Left ventricle myocardium inferior (tissue), 1 donor: ENCODE data around the gene DNA2. TPM values are rescaled to one million over a fixed set of nuclear protein-coding genes. Genes with fewer than 3 reads are reported as not detected.

Source experiments
- DNase-seq: peaks from one replicate; pipeline ENCODE4 v3.0.0-alpha.2; 2020
- H3K27ac ChIP-seq: fragments of 200-600 bp; replicated peaks from 2 replicates; pipeline ENCODE4 v1.8.0; 2021
- H3K27me3 ChIP-seq: fragments of 200-600 bp; 2 replicates; pipeline ENCODE4 v1.8.0; 2021; ENCODE audit warnings: low read depth
- H3K36me3 ChIP-seq: fragments of 200-600 bp; 2 replicates; pipeline ENCODE4 v1.8.0; 2021
- H3K4me1 ChIP-seq: fragments of 200-600 bp; 2 replicates; pipeline ENCODE4 v1.8.0; 2021
- H3K4me3 ChIP-seq: fragments of 200-600 bp; 2 replicates; pipeline ENCODE4 v1.8.0; 2021; ENCODE audit warnings: mild to moderate bottlenecking, moderate library complexity
- H3K9me3 ChIP-seq: fragments of 200-600 bp; replicated peaks from 2 replicates; pipeline ENCODE4 v1.8.0; 2021
- intact Hi-C: fragments of 100-400 bp; cut with micrococcal nuclease; formaldehyde crosslinking; loops from one replicate; pipeline ENCODE4 v1.11.0; 2022
- total RNA-seq: library from RNA; stranded (reverse); fragmentation: NEBNext Ultra II Directional; extraction: Animal tissue kit (Norgen Biotek cat#: 25700); gene quantifications from one replicate; pipeline ENCODE4 v1.2.1, GENCODE V29; 2021
- TF ChIP-seq, protein P1 (sequence below): fragments of 200-600 bp; IDR thresholded peaks from 2 replicates; pipeline ENCODE4 v1.8.0; 2021; ENCODE audit warnings: antibody characterized with exemption, mild to moderate bottlenecking, borderline replicate concordance
- donor health status: DM: no; HTN: yes; CAD: no; lungs with severe emphysema.

DNA2 gene
- total RNA-seq, 1 donor from 2014 or later: 2.1 TPM

DNA sequence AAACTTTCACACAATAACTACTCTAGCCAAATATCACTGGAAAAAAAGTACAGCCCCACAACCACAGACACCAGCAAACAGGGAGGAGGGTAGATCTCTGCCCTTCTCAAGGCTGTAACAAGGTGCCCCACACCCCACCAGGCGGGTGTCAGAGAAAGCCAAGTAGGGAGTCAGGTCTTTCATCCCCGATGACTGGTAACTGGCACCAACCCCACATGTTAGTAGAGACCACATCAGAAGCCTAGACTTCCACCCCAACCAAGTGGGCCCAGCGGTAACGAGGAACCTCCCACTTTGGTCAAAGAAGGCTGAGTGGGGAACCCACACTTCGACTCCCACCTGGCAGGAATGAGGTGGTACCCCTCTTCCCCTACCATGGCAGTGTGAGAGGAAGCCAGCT lies 48.3 kb downstream of the DNA2 start:
- Histone ChIP-seq H3K27ac (no peak overlapping the region), H3K4me1 (no peaks in the 10 kb centered on the region), H3K4me3 (no peak overlapping the region), H3K36me3 (peaks cover 11% of the 10 kb centered on the region), H3K27me3 (no peaks in the 10 kb centered on the region), H3K9me3 (no peaks in the 10 kb centered on the region)
- DNase-seq: no peak
- intact Hi-C loops: no loop called here
- TF ChIP-seq, protein P1, sequence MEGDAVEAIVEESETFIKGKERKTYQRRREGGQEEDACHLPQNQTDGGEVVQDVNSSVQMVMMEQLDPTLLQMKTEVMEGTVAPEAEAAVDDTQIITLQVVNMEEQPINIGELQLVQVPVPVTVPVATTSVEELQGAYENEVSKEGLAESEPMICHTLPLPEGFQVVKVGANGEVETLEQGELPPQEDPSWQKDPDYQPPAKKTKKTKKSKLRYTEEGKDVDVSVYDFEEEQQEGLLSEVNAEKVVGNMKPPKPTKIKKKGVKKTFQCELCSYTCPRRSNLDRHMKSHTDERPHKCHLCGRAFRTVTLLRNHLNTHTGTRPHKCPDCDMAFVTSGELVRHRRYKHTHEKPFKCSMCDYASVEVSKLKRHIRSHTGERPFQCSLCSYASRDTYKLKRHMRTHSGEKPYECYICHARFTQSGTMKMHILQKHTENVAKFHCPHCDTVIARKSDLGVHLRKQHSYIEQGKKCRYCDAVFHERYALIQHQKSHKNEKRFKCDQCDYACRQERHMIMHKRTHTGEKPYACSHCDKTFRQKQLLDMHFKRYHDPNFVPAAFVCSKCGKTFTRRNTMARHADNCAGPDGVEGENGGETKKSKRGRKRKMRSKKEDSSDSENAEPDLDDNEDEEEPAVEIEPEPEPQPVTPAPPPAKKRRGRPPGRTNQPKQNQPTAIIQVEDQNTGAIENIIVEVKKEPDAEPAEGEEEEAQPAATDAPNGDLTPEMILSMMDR: no peak

DNA sequence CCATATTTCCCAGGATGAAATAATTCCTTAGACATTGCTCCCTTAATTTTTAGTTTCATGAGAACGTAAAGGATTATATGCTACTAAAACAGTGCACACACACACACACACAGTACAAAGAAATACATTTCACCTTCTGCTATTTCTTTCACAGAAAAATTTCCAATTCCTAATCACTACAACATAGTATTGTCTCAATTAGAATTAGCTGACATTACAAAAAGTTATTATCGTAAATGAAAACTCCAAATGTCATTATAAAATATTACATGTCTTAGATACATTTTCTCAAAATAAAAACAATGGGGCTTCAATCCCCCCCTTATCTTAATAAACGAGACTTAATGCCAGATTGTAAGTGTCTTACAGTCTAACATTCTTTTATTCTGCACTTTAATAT lies 52.4 kb downstream of the DNA2 start:
- no peaks in the 10 kb centered on the region for H3K27me3 ChIP-seq
- intact Hi-C loops: no loop called here
- no peak overlapping the region for H3K4me3 ChIP-seq
- TF ChIP-seq, protein P1: no peak
- DNase-seq: no peak
- H3K36me3 ChIP-seq: peaks cover 8% of the 10 kb centered on the region
- H3K9me3 ChIP-seq: no peaks in the 10 kb centered on the region
- H3K4me1 ChIP-seq: no peaks in the 10 kb centered on the region
- H3K27ac ChIP-seq: no peak overlapping the region

DNA sequence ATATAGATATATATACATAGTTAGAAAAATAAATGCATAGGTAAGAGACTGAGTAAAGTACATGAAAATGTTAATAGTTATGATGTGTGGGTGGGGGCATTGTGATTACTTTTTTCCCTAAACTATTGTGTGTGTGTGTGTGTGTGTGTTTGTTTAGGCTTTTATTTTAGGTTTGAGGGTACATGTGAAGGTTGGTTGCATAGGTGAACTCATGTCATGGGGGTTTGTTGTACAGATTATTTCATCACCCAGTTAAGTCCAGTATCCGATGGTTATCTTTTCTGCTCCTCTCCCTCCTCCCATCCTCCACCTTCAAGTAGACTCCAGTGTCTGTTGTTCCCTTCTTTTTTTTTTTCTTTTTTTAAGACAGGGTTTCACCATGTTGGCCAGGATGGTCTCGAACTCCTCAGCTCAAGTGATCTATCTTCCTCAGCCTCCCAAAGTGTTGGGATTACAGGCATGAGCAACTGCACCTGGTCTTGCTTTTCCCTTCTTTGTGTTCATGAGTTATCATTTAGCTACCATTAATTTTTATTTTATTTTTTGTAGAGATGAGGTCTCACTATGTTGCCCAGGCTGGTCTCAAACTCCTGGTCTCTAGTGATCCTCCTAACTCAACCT lies 62.8 kb downstream of the DNA2 start:
- no peak overlapping the region for H3K27ac ChIP-seq
- H3K9me3 ChIP-seq: no peaks in the 10 kb centered on the region
- H3K4me1 ChIP-seq: peaks cover 24% of the 10 kb centered on the region
- TF ChIP-seq, protein P1: no peak
- intact Hi-C loops: no loop called here
- no peak overlapping the region for H3K4me3 ChIP-seq
- no peaks in the 10 kb centered on the region for H3K27me3 ChIP-seq
- H3K36me3 ChIP-seq: no peaks in the 10 kb centered on the region
- no peak for DNase-seq

DNA sequence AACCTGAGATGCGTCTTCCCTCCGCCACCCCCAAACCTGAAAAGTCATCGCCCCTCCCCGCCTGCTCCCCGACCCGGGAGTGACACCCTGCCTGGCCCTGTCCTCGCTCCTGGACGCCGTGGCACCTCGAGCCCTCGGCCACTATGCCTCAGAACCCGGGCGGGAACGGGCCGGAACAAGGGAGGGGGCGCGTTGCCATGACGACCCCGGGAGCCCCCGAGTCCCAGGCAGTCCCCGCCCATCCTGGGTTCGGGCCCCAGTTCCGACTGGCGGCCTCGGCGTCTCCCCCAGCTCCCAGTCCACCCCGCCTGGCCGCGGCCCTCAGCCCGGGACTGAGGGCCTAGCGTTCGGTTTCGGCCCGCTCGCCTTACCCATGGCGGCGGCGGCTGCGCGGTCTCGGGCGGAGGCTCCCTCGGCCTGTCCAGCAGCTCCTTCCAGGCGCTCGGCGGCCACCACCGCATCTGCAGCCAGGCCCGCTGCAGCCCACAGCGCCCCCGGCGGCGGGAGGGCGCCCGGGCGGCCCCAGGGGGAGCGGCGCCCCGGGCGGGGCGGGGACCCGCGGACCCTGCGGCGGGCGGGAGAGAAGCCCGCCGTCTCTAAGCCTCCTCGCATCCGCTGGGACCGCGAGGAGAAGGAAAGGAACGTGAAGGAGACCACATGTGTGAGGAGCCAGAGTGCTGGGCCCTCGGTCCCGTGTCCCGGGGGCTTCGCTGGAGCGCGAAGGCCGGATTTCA lies 64.8 kb downstream of the DNA2 start, which contains the start of gene RUFY2:
Gene RUFY2, minus strand, starts transcription at position 463 of the 734 bp plus-strand sequence. Its CDS starts 88 bp downstream, at position 375.
- Histone ChIP-seq H3K4me3 (peak within 1 kb of the TSS; percentile 96), H3K27me3 (no peaks in the 10 kb centered on the region), H3K9me3 (no peaks in the 10 kb centered on the region), H3K27ac (peak within 1 kb of the TSS; percentile 94), H3K36me3 (no peaks in the 10 kb centered on the region), H3K4me1 (peaks cover 24% of the 10 kb centered on the region)
- intact Hi-C loops: no loop called here
- DNase-seq: peak; percentile 82
- TF ChIP-seq, protein P1: peak; percentile 92

DNA sequence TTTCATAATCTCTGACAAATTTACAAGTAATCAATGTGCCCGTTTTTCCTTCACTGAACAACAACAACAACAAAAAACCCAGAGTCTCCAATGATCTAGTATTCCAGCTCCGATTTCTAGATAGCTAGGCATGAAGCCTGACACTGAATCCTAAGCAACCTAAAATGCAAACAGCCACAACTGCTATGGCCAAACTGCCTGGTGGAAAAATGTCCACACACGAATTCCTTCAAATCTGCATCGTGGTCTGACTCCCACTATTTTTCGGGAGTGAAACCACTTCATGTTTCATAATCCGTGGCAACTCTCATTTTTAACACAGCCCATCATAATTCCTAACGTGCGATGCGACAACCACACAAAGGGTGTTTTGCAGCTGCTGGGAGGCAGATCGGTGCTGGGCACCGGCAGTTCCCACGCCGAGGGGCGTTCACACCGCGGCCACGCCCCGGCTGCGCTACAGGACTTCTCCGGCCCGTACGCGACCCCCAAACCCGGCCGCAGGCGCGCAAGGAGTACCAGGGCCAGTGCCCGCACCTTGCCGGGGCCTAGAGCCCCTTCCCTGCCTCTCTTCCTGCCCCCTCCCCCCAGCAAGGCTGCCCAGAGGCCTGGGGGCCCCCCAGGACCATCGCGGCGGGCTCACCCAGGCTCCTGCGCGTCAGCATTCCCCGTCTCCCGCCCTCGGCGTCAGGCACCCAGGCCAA lies 65.5 kb downstream of the DNA2 start:
- H3K27me3 ChIP-seq: no peaks in the 10 kb centered on the region
- H3K4me3 ChIP-seq: peak overlapping the region; percentile 96
- peaks cover 24% of the 10 kb centered on the region for H3K4me1 ChIP-seq
- H3K27ac ChIP-seq: peak overlapping the region; percentile 94
- peaks cover 2% of the 10 kb centered on the region for H3K36me3 ChIP-seq
- peak; percentile 48 for DNase-seq
- TF ChIP-seq, protein P1: no peak
- no peaks in the 10 kb centered on the region for H3K9me3 ChIP-seq
- intact Hi-C loops: no loop called here
